NCI-H748 (cell line): ENCODE measurements around the gene SLC27A2.

Experiments used
- DNase-seq: peaks from one replicate; lab custom pipeline; 2025; ENCODE audit not compliant: unreplicated experiment; lab: John Stamatoyannopoulos, UW

SLC27A2 gene

GRCh38 chr15:50190166-50190570 is 8.2 kb downstream of the SLC27A2 start:
- no peak for DNase-seq

GRCh38 chr15:50190723-50191122 is 8.7 kb downstream of the SLC27A2 start:
- no peak for DNase-seq

- no peak for DNase-seq
Observed at GRCh38 chr15:50192164-50192563, 10.2 kb downstream of the SLC27A2 start.

- DNase-seq, result no peak
Observed at GRCh38 chr15:50192926-50193620, 11.1 kb downstream of the SLC27A2 start.

- no peak for DNase-seq
Observed at GRCh38 chr15:50202003-50202402, 20.0 kb downstream of the SLC27A2 start.

- DNase-seq, result no peak
Observed at GRCh38 chr15:50206020-50206419, 24.0 kb downstream of the SLC27A2 start.

GRCh38 chr15:50209809-50210208 is 27.8 kb downstream of the SLC27A2 start:
- no peak for DNase-seq

GRCh38 chr15:50210462-50211157 is 28.6 kb downstream of the SLC27A2 start:
- DNase-seq, result no peak

- DNase-seq, result no peak
Observed at GRCh38 chr15:50218291-50218690, 36.3 kb downstream of the SLC27A2 start.

GRCh38 chr15:50218691-50219090 is 36.7 kb downstream of the SLC27A2 start:
- DNase-seq, result no peak

GRCh38 chr15:50219820-50220219 is 37.8 kb downstream of the SLC27A2 start:
- DNase-seq, result no peak

GRCh38 chr15:50222181-50222580 is 40.2 kb downstream of the SLC27A2 start:
- DNase-seq, result no peak

GRCh38 chr15:50224606-50225005 is 42.6 kb downstream of the SLC27A2 start:
- DNase-seq, result no peak

GRCh38 chr15:50225057-50225456 is 43.1 kb downstream of the SLC27A2 start:
- DNase-seq, result no peak

- no peak for DNase-seq
Observed at GRCh38 chr15:50225938-50226337, 43.9 kb downstream of the SLC27A2 start.

GRCh38 chr15:50227076-50227475 is 45.1 kb downstream of the SLC27A2 start:
- DNase-seq, result no peak

- DNase-seq, result no peak
Observed at GRCh38 chr15:50228866-50229265, 46.9 kb downstream of the SLC27A2 start.

GRCh38 chr15:50229336-50229735 is 47.3 kb downstream of the SLC27A2 start:
- no peak for DNase-seq

GRCh38 chr15:50231761-50232160 is 49.8 kb downstream of the SLC27A2 start:
- no peak for DNase-seq

- DNase-seq, result no peak
Observed at GRCh38 chr15:50232791-50233190, 50.8 kb downstream of the SLC27A2 start.

GRCh38 chr15:50233192-50233736 is 51.3 kb downstream of the SLC27A2 start:
- DNase-seq, result no peak

GRCh38 chr15:50234764-50235163 is 52.8 kb downstream of the SLC27A2 start:
- no peak for DNase-seq
